ENCODE results near the gene C2CD4D. TPM values are rescaled to one million over a fixed set of nuclear protein-coding genes. Genes with fewer than 3 reads are reported as not detected.

The C2CD4D gene
- total and polyA plus RNA-seq, 9 donors = 0.04 to 1.0 (median 0.12) TPM; not detected in 4

GRCh38 chr1:151825204-151825603 lies 14.4 kb downstream of the C2CD4D start:
- Histone ChIP-seq H3K27ac (no peak overlapping the region), H3K4me3 (no peak overlapping the region), H3K27me3 (no peaks in the 10 kb centered on the region), H3K9me3 (no peaks in the 10 kb centered on the region), H3K4me1 (ENCODE audit: insufficient read depth) (peaks cover 8% of the 10 kb centered on the region), H3K36me3 (no peaks in the 10 kb centered on the region)
- DNase-seq = peak in 1 of 5 donors; percentile 54
- TF ChIP-seq POLR2A (IDR thresholded peaks at IDR 0.05) (no peak), CTCF (IDR thresholded peaks at IDR 0.05) (no peak), EP300 (IDR thresholded peaks at IDR 0.05) (no peak)
- intact Hi-C loops (cut with DNase I) = no loop called here
- 64 to 69% (median 67%) methylated on average over 9 of the region's 9 CpGs for WGBS, 3 donors

DNA sequence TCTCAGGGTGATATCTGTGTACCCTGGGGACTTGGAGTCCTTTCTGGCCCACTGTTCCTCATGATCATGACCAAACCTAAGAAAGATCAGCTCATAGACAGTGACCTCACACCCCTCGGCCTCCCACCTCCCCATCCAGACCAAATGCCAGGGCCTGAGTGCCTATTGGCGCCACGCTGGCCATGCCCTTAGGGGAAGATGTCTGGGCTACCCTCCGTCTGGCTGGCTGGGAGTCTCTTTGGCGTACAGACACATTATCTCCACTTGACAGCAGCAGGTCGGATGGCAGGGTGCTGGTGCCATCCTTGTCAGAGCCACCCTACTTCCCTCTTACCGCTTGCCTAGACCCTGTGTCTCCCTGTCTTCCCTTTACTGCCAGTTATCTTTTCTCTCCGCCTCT lies 16.4 kb downstream of the C2CD4D start:
- no peak for DNase-seq
- intact Hi-C loops (cut with DNase I) = no loop called here
- Histone ChIP-seq H3K36me3 (no peaks in the 10 kb centered on the region), H3K9me3 (no peaks in the 10 kb centered on the region), H3K27me3 (no peaks in the 10 kb centered on the region), H3K4me1 (ENCODE audit: insufficient read depth) (peaks cover 8% of the 10 kb centered on the region), H3K4me3 (no peak overlapping the region), H3K27ac (no peak overlapping the region)
- TF ChIP-seq CTCF (IDR thresholded peaks at IDR 0.05) = no peak
- TF ChIP-seq POLR2A (IDR thresholded peaks at IDR 0.05) = no peak
- TF ChIP-seq EP300 (IDR thresholded peaks at IDR 0.05) = no peak
- WGBS, 3 donors = 74 to 88% (median 83%) methylated on average over 8 of the region's 8 CpGs

- intact Hi-C loops (cut with DNase I) = no loop called here
- WGBS, 3 donors = 65 to 66% (median 65%) methylated on average over 7 of the region's 7 CpGs
- no peak overlapping the region for H3K27ac ChIP-seq
- TF ChIP-seq POLR2A (IDR thresholded peaks at IDR 0.05) (no peak), CTCF (IDR thresholded peaks at IDR 0.05) (no peak), EP300 (IDR thresholded peaks at IDR 0.05) (no peak)
- peaks cover 8% of the 10 kb centered on the region for H3K4me1 ChIP-seq (ENCODE audit: insufficient read depth)
- DNase-seq = no peak
- no peaks in the 10 kb centered on the region for H3K9me3 ChIP-seq
- H3K4me3 ChIP-seq = no peak overlapping the region
- H3K27me3 ChIP-seq = no peaks in the 10 kb centered on the region
- no peaks in the 10 kb centered on the region for H3K36me3 ChIP-seq
Measured at GRCh38 chr1:151822404-151822803, 17.2 kb downstream of the C2CD4D start.

DNA sequence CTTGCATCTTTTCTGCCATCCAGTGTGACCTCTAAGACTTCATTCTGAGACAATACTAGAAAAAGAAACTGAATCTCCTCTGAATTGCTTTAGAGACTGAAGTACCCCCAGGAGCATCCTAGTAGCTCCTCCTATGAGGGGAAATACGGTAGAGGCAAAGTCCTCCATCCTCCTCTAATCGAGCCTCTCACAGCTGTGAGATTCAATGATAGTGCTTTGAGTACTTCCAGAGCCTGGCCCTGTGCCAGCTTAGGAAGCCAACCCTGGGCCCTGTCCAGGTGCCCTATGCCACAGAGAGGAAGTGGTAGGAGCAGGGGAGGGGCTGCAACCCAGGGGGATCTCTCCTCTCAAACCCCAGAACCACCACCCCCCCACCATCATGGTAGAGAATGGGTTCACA lies 18.7 kb downstream of the C2CD4D start:
- 15 to 32% (median 22%) methylated on average over 2 of the region's 2 CpGs for WGBS, 3 donors
- intact Hi-C loops (cut with DNase I) = no loop called here
- H3K9me3 ChIP-seq = no peaks in the 10 kb centered on the region
- H3K27ac ChIP-seq = no peak overlapping the region
- TF ChIP-seq EP300 (IDR thresholded peaks at IDR 0.05) = no peak
- no peak for TF ChIP-seq CTCF (IDR thresholded peaks at IDR 0.05)
- TF ChIP-seq POLR2A (IDR thresholded peaks at IDR 0.05) = no peak
- no peaks in the 10 kb centered on the region for H3K36me3 ChIP-seq
- H3K27me3 ChIP-seq = no peaks in the 10 kb centered on the region
- no peak overlapping the region for H3K4me3 ChIP-seq
- DNase-seq = no peak
- peaks cover 4% of the 10 kb centered on the region for H3K4me1 ChIP-seq (ENCODE audit: insufficient read depth)
